ENCODE data around the gene ARID1A.
A peak's percentile ranks its signal among the peaks of the same experiment; 100 is the strongest.

Gene ARID1A

GRCh38 chr1:26734501-26735058 lies 38.8 kb downstream of the ARID1A start:
- no peak for TF ChIP-seq CTCF (IDR thresholded peaks at IDR 0.05; ENCODE audit: insufficient read depth, low read depth, low read length, missing control alignments)
- no peak for DNase-seq (ENCODE audit: low read depth)
- no peak overlapping the region for H3K4me3 ChIP-seq (ENCODE audit: low read depth, low read length)

GRCh38 chr1:26739329-26739914 lies 43.6 kb downstream of the ARID1A start:
- H3K4me3 ChIP-seq (ENCODE audit: low read depth, low read length) = no peak overlapping the region
- TF ChIP-seq CTCF (IDR thresholded peaks at IDR 0.05; ENCODE audit: insufficient read depth, low read depth, low read length, missing control alignments) = no peak
- DNase-seq (ENCODE audit: low read depth) = no peak

DNA sequence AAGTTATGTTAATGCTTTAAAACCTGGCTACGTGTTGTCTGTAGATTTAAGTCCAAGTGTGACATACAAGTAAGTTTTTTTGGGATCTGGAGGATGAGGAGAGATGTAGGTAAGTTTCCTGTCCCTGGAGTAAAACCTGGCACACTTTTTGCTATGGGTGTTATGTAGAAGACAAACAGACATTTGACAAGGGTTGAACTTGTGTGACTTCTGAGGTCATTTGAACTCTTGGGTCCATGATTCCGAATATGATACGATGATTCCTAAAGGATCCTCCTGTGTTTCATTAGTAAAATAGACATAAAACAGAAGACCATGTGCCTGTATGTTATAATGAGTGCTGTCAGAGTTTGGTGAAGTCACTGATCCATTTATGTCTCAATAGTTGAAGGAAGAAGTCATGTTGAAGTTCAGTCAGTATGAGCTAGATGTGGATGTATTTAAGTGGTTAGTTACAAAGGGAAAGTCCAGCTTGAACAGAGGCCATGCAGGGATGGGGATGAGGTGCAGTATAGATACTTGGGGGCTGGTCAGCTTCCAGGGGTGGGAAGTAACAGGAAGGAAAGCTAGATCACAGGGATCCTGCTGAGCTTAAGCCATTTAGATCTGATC lies 44.3 kb downstream of the ARID1A start:
- TF ChIP-seq CTCF (IDR thresholded peaks at IDR 0.05; ENCODE audit: insufficient read depth, low read depth, low read length, missing control alignments) = no peak
- no peak for DNase-seq (ENCODE audit: low read depth)
- H3K4me3 ChIP-seq (ENCODE audit: low read depth, low read length) = no peak overlapping the region

DNA sequence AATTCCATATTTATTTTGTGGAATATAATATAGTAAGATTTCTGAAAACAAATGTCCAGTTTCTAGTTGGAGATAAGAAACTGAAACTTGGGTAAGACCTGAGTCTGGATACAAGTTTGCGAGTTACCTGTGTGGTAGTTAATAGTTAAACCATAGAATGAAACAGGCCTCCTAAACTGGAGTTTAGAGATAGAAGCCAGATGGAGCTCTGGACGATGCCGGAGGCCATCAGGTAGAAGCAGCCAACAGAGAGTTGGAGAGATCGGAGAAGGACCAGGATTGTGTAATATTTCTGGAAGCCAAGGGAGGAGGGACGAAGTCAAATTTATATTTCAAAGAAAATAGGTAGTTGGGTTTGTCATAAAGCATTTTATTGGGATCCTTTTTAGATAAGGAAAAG lies 45.1 kb downstream of the ARID1A start:
- no peak overlapping the region for H3K4me3 ChIP-seq (ENCODE audit: low read depth, low read length)
- no peak for DNase-seq (ENCODE audit: low read depth)
- TF ChIP-seq CTCF (IDR thresholded peaks at IDR 0.05; ENCODE audit: insufficient read depth, low read depth, low read length, missing control alignments) = no peak

DNA sequence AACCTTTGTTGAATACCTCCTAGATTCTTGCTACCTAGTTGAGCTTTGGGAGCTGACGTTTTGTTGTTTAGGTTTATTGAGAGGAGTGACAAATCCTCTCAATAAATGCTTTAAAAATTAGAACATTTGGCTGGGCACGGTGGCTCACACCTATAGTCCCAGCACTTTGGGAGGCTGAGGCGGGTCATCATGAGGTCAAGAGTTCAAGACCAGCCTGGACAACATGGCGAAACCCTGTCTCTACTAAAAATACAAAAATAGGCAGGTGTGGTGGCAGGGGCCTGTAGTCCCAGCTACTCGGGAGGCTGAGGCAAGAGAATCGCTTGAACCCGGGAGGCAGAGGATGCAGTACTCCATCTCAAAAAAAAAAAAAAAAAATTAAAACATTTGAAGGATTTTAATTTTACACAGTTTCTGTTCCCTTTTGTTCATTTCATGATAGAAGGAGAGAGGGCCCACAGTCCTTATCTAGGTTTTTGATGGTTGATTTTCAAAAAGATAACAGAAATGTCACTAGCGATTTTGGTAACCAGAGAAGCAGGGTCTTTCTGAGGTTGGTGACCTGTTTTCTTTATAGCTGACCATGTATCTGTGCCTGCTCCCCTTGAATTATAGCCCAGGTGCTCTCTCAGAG lies 47.7 kb downstream of the ARID1A start:
- H3K4me3 ChIP-seq (ENCODE audit: low read depth, low read length) = peak overlapping the region; percentile 35
- peak; percentile 22 for DNase-seq (ENCODE audit: low read depth)
- TF ChIP-seq CTCF (IDR thresholded peaks at IDR 0.05; ENCODE audit: insufficient read depth, low read depth, low read length, missing control alignments) = no peak

- peak overlapping the region; percentile 49 for H3K4me3 ChIP-seq (ENCODE audit: low read depth, low read length)
- peak; percentile 98 for DNase-seq (ENCODE audit: low read depth)
These were observed 48.5 kb downstream of the ARID1A start for GRCh38 chr1:26744075-26744959.

More at GRCh38 chr1:26744075-26744959, 48.5 kb downstream of the ARID1A start:
- no peak for TF ChIP-seq CTCF (IDR thresholded peaks at IDR 0.05; ENCODE audit: insufficient read depth, low read depth, low read length, missing control alignments)

All from GM12865 (cell line).